ENCODE measurements around the gene TENM3.

The TENM3 gene

DNA sequence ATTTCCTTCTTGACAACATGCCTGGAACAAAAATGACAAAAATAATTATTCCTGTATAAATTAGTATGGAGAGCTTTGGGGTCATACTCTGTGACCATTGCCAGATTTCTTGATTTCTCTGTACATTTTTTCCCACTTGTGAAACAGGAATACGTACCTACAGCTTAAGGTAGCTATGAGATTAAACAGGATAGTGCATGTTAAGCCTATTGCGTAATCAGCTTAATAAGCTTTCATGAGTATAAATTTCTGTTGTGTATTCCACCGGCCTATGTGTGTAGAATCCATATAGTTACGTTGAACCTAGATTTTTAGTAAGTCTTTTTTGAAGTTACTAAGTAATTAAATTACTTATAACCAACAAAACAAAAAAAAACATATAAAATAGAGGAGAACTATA lies 339.0 kb downstream of the TENM3 start:
- H3K4me3 ChIP-seq (ENCODE audit: low read depth, low read length) = no peak overlapping the region
- TF ChIP-seq, protein P1, sequence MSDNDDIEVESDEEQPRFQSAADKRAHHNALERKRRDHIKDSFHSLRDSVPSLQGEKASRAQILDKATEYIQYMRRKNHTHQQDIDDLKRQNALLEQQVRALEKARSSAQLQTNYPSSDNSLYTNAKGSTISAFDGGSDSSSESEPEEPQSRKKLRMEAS (IDR thresholded peaks at IDR 0.05; ENCODE audit: low read depth, low read length) = no peak
- TF ChIP-seq POLR2A (IDR thresholded peaks at IDR 0.05; ENCODE audit: extremely low read depth, insufficient read length) = no peak
- TF ChIP-seq MYC (IDR thresholded peaks at IDR 0.05; ENCODE audit: low read depth, low read length) = no peak
- TF ChIP-seq, protein P2, sequence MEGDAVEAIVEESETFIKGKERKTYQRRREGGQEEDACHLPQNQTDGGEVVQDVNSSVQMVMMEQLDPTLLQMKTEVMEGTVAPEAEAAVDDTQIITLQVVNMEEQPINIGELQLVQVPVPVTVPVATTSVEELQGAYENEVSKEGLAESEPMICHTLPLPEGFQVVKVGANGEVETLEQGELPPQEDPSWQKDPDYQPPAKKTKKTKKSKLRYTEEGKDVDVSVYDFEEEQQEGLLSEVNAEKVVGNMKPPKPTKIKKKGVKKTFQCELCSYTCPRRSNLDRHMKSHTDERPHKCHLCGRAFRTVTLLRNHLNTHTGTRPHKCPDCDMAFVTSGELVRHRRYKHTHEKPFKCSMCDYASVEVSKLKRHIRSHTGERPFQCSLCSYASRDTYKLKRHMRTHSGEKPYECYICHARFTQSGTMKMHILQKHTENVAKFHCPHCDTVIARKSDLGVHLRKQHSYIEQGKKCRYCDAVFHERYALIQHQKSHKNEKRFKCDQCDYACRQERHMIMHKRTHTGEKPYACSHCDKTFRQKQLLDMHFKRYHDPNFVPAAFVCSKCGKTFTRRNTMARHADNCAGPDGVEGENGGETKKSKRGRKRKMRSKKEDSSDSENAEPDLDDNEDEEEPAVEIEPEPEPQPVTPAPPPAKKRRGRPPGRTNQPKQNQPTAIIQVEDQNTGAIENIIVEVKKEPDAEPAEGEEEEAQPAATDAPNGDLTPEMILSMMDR (IDR thresholded peaks at IDR 0.05; ENCODE audit: low read depth, low read length) = no peak
- DNase-seq (ENCODE audit: low read depth) = no peak

DNA sequence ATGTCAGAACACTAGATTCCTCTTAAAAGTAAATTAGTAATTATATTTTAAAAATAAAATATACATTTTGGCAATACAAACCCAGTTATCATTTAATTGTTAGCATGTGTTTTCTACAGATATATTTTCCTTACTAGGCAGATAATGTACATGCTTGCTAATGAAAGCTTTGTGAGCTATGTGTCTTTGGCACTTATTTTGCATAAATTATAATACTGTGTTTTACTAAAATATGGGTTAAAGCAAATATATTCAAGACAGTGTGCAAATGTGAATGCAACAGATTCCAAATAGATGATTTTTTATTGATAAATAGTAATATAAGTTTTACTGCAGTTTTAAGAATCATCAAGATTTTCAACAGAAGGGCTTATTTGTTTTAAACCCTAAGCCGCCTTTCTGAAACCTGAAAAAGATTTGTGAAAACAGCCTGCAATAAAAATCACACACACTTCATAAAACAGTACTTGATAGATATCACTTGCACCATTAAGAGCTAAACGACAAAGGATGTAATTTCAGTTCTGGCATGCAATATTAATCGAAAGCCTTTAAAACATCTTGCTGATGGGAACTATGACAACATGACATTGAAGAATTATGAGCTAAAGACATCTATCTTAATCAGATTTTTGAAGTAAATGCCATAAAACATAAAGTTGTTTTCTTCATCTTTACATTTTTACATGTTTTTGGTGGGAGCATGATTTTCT lies 340.7 kb downstream of the TENM3 start:
- TF ChIP-seq MYC (IDR thresholded peaks at IDR 0.05; ENCODE audit: low read depth, low read length) (no peak), POLR2A (IDR thresholded peaks at IDR 0.05; ENCODE audit: extremely low read depth, insufficient read length) (no peak)
- TF ChIP-seq, protein P2 (IDR thresholded peaks at IDR 0.05; ENCODE audit: low read depth, low read length) = no peak
- TF ChIP-seq, protein P1 (IDR thresholded peaks at IDR 0.05; ENCODE audit: low read depth, low read length) = no peak
- no peak overlapping the region for H3K4me3 ChIP-seq (ENCODE audit: low read depth, low read length)
- no peak for DNase-seq (ENCODE audit: low read depth)

DNA sequence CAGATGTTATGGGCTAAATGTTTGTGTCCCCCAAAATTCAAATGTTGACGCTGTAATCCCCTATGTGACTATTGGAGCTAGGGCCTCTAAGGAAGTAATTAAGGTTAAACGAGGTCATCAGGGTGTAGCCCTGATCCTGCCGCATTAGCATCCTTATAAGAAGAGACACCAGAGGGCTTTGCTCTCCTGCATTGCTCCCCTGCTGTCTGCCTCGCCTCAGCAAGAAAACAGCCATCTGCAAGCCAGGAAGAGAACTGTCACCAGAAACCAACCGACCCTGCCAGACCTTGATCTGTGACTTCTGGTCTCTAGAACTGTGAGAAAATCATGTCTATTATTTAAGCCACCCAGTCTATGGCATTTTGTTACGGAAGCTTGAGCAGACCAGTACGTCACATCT lies 342.1 kb downstream of the TENM3 start:
- DNase-seq (ENCODE audit: low read depth) = no peak
- TF ChIP-seq, protein P2 (IDR thresholded peaks at IDR 0.05; ENCODE audit: low read depth, low read length) = no peak
- TF ChIP-seq MYC (IDR thresholded peaks at IDR 0.05; ENCODE audit: low read depth, low read length) = no peak
- no peak for TF ChIP-seq POLR2A (IDR thresholded peaks at IDR 0.05; ENCODE audit: extremely low read depth, insufficient read length)
- TF ChIP-seq, protein P1 (IDR thresholded peaks at IDR 0.05; ENCODE audit: low read depth, low read length) = no peak

DNA sequence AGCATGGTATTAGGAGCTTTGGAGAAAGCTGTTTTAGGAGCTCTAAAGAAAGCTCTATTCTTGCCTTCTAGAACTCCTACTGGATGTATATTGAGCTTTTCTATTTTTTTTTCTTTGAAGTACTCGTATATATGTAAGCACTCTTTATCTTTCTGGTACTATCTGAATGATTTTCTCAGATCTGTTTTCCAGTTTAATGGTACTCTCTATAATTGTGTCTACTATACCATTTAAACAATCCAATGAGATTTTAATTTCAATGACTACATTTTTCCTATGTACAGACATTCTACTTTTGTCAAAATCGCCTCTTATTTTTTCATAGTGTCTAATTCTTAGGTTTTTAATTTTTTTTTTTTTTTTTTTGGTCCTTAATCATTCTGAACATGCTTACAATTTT lies 345.9 kb downstream of the TENM3 start:
- no peak for TF ChIP-seq POLR2A (IDR thresholded peaks at IDR 0.05; ENCODE audit: extremely low read depth, insufficient read length)
- TF ChIP-seq, protein P1 (IDR thresholded peaks at IDR 0.05; ENCODE audit: low read depth, low read length) = no peak
- TF ChIP-seq, protein P2 (IDR thresholded peaks at IDR 0.05; ENCODE audit: low read depth, low read length) = no peak
- no peak for TF ChIP-seq MYC (IDR thresholded peaks at IDR 0.05; ENCODE audit: low read depth, low read length)
- DNase-seq (ENCODE audit: low read depth) = no peak
- no peak overlapping the region for H3K4me3 ChIP-seq (ENCODE audit: low read depth, low read length)

More for the DNA sequence above, 342.1 kb downstream of the TENM3 start:
- H3K4me3 ChIP-seq (ENCODE audit: low read depth, low read length) = no peak overlapping the region

DNA sequence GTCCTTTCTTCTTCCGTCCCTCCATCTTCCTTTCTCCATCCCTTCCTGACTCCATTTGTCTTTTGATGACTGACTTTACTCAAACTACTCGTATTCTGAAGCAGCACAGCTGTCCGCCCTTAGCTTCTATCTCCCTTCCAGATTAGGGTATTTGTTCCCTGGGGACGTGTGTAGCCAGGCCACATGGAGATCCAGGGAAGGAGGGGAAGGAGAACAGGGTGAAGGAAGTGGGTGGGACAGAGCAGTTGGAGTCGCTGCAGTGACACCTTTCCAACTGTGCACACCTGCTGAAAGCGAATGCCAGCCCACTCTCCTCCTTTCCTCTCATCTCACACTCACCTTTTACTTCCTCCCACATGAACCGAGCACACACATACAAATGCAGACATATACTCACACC lies 350.2 kb downstream of the TENM3 start:
- no peak overlapping the region for H3K4me3 ChIP-seq (ENCODE audit: low read depth, low read length)
- no peak for TF ChIP-seq POLR2A (IDR thresholded peaks at IDR 0.05; ENCODE audit: extremely low read depth, insufficient read length)
- TF ChIP-seq, protein P2 (IDR thresholded peaks at IDR 0.05; ENCODE audit: low read depth, low read length) = no peak
- TF ChIP-seq, protein P1 (IDR thresholded peaks at IDR 0.05; ENCODE audit: low read depth, low read length) = no peak
- no peak for DNase-seq (ENCODE audit: low read depth)
